Endothelial cell of umbilical vein (primary cell): Measurements from ENCODE around the gene DDX24. TPM values are rescaled to one million over a fixed set of nuclear protein-coding genes. Genes with fewer than 3 reads are reported as not detected.

Experiments used
- BruUV-seq: library from RNA; stranded (reverse); fragments of 400-500 nt; replicated peaks from 2 replicates; lab custom pipeline; 2021; lab: Mats Ljungman, UMichigan
- CTCF ChIA-PET: fragments of 300-600, 350-600 bp; sonication (Branson Sonifier 250); formaldehyde crosslinking; loops from one replicate; lab custom pipeline; 2021; ENCODE audit warnings: antibody characterized with exemption, inconsistent platforms; lab: Charles Lee
- POLR2A ChIA-PET: fragments of 300-600, 350-600 bp; sonication (Branson Sonifier 250); formaldehyde crosslinking; loops from one replicate; lab custom pipeline; 2021; ENCODE audit warnings: antibody characterized with exemption, inconsistent platforms; lab: Charles Lee
- DNase-seq: peaks from one replicate; pipeline ENCODE4 v3.0.0-alpha.2; 2011; ENCODE audit warnings: low read depth, low spot score
- FAIRE-seq: peaks from 2 replicates; lab custom pipeline; 2011; peaks lifted over from hg19 to GRCh38; lab: Jason Lieb, UNC
- H2AFZ ChIP-seq: 2 replicates; pipeline ENCODE4 v1.6.0; 2012; ENCODE audit warnings: low read depth, low read length, control low read depth, inconsistent platforms
- H3K27ac ChIP-seq: 2 replicates; pipeline ENCODE4 v1.5.1; 2011; ENCODE audit warnings: low read depth, mild to moderate bottlenecking, control low read depth, low read length, moderate library complexity; ENCODE audit not compliant: insufficient read depth
- H3K27me3 ChIP-seq, 2 experiments: 2 replicates each; pipeline versions ENCODE4 v1.6.0 to v1.6.1; 2011; ENCODE audit warnings: low read length in 2 of 2, mixed read lengths in 1 of 2; ENCODE audit not compliant: control insufficient read depth in 2 of 2, insufficient read depth in 2 of 2
- H3K36me3 ChIP-seq, 2 experiments: 2 replicates in 1 of 2; 3 replicates in 1 of 2; pipeline ENCODE4 v1.5.1; 2011; ENCODE audit warnings: low read length in 2 of 2, mild to moderate bottlenecking in 1 of 2, moderate library complexity in 1 of 2; ENCODE audit not compliant: control insufficient read depth in 2 of 2, insufficient read depth in 2 of 2; ENCODE audit errors: extremely low read depth in 1 of 2
- H3K4me1 ChIP-seq: 3 replicates; pipeline ENCODE4 v1.5.1; 2011; ENCODE audit warnings: mild to moderate bottlenecking, low read length; ENCODE audit not compliant: control insufficient read depth, insufficient read depth; ENCODE audit errors: extremely low read depth
- H3K4me2 ChIP-seq: 2 replicates; pipeline ENCODE4 v1.6.1; 2011; ENCODE audit warnings: low read length, control low read depth, mixed read lengths; ENCODE audit not compliant: insufficient read depth
- H3K4me3 ChIP-seq, 3 experiments: fragments of 200-600 bp in 1 of 3; sonication (generic), shearing (Covaris generic) in 1 of 3; replicated peaks in 1 of 3; 2 replicates each; pipeline ENCODE4 v1.5.1; 2011 to 2016; ENCODE audit warnings: control low read depth in 3 of 3, low read length in 3 of 3, mild to moderate bottlenecking in 2 of 3, inconsistent platforms in 1 of 3, low read depth in 1 of 3, moderate library complexity in 1 of 3; ENCODE audit not compliant: insufficient read depth in 1 of 3
- H3K79me2 ChIP-seq: 2 replicates; pipeline ENCODE4 v1.6.0; 2012; ENCODE audit warnings: low read length, inconsistent platforms; ENCODE audit not compliant: control insufficient read depth, insufficient read depth
- H3K9ac ChIP-seq: replicated peaks from 2 replicates; pipeline ENCODE3; 2011; ENCODE audit warnings: low read length, control low read depth; ENCODE audit not compliant: insufficient read depth; ENCODE audit errors: extremely low read depth
- H3K9me1 ChIP-seq: replicated peaks from 3 replicates; pipeline ENCODE4 v1.6.0; 2011; ENCODE audit warnings: mild to moderate bottlenecking, low read length; ENCODE audit not compliant: control insufficient read depth, insufficient read depth; ENCODE audit errors: extremely low read depth
- H3K9me3 ChIP-seq: replicated peaks from 2 replicates; pipeline ENCODE4 v1.5.1; 2012; ENCODE audit warnings: low read length, inconsistent platforms; ENCODE audit not compliant: control insufficient read depth, insufficient read depth
- H4K20me1 ChIP-seq: replicated peaks from 2 replicates; pipeline ENCODE3; 2011; ENCODE audit warnings: mild to moderate bottlenecking, low read length; ENCODE audit not compliant: control insufficient read depth, insufficient read depth; ENCODE audit errors: extremely low read depth
- CTCF ChIP-seq, 2 donors: IDR thresholded peaks; 1 replicate in 1 of 2; 2 replicates in 1 of 2; pipeline ENCODE4 v1.5.1; 2011; ENCODE audit warnings: low read length in 2 of 2, mild to moderate bottlenecking in 2 of 2, moderate library complexity in 2 of 2, control low read depth in 1 of 2, inconsistent platforms in 1 of 2, low read depth in 1 of 2; ENCODE audit not compliant: insufficient read depth in 1 of 2; ENCODE audit errors: extremely low read depth in 1 of 2
- EZH2 ChIP-seq: IDR thresholded peaks from 2 replicates; pipeline ENCODE4 v1.6.1; 2012; ENCODE audit warnings: borderline replicate concordance, low read depth, mild to moderate bottlenecking, moderate library complexity, low read length, inconsistent platforms; ENCODE audit not compliant: severe bottlenecking
- FOS ChIP-seq: IDR thresholded peaks from 2 replicates; pipeline ENCODE4 v1.6.1; 2011; ENCODE audit warnings: mild to moderate bottlenecking, low read length, moderate library complexity, borderline replicate concordance; ENCODE audit not compliant: insufficient read depth
- GATA2 ChIP-seq: IDR thresholded peaks from 2 replicates; pipeline ENCODE4 v1.7.0; 2011; ENCODE audit warnings: low read depth, mild to moderate bottlenecking, moderate library complexity, mixed read lengths, low read length; ENCODE audit not compliant: insufficient read length, insufficient read depth
- JUN ChIP-seq: IDR thresholded peaks from 2 replicates; pipeline ENCODE4 v1.6.1; 2011; ENCODE audit warnings: borderline replicate concordance, low read depth; ENCODE audit not compliant: insufficient read length, insufficient read depth
- MAX ChIP-seq: IDR thresholded peaks from 2 replicates; pipeline ENCODE4 v1.6.1; 2011; ENCODE audit not compliant: insufficient read depth, insufficient read length
- MYC ChIP-seq: IDR thresholded peaks from one replicate; pipeline ENCODE4 v1.6.1; 2011; ENCODE audit warnings: mild to moderate bottlenecking, low read depth, low read length
- POLR2A ChIP-seq: IDR thresholded peaks from 2 replicates; pipeline ENCODE4 v1.6.1; 2012; ENCODE audit warnings: low read depth, mild to moderate bottlenecking, control low read depth, low read length
- POLR2AphosphoS5 ChIP-seq: IDR thresholded peaks from 2 replicates; pipeline ENCODE4 v1.6.1; 2012; ENCODE audit warnings: low read depth, mild to moderate bottlenecking, control low read depth, low read length, moderate library complexity; ENCODE audit not compliant: insufficient read depth
- dilution Hi-C: fragments of 300-500 bp; cut with MboI; formaldehyde crosslinking; loops from one replicate; pipeline ENCODE4 v1.15.0; 2019; ENCODE audit warnings: low sequenced_read_pairs; ENCODE audit not compliant: extremely low pct_ligation_motif_present
- intact Hi-C: fragments of 100-400 bp; cut with micrococcal nuclease; formaldehyde crosslinking; loops from one replicate; pipeline ENCODE4 v1.10.0; 2022
- polyA plus RNA-seq, 4 experiments: library from polyadenylated mRNA; depleted of rRNA in 3 of 4; stranded (reverse) in 3 of 4; unstranded in 1 of 4; fragments of >200 nt; gene quantifications; 2 replicates each; pipeline versions ENCODE4 v1.2.1 to v1.2.3, GENCODE V29; 2011 to 2012; ENCODE audit warnings: missing spikeins in 1 of 4
- total RNA-seq: library from RNA; stranded (reverse); gene quantifications from 2 replicates; pipeline ENCODE4 v1.2.3, GENCODE V29; 2021

The DDX24 gene
- total and polyA plus RNA-seq, 2 donors (not counting 3 experiments of a cell fraction or from before 2014, with no cell fraction given), result 88.3 to 141 TPM

DNA sequence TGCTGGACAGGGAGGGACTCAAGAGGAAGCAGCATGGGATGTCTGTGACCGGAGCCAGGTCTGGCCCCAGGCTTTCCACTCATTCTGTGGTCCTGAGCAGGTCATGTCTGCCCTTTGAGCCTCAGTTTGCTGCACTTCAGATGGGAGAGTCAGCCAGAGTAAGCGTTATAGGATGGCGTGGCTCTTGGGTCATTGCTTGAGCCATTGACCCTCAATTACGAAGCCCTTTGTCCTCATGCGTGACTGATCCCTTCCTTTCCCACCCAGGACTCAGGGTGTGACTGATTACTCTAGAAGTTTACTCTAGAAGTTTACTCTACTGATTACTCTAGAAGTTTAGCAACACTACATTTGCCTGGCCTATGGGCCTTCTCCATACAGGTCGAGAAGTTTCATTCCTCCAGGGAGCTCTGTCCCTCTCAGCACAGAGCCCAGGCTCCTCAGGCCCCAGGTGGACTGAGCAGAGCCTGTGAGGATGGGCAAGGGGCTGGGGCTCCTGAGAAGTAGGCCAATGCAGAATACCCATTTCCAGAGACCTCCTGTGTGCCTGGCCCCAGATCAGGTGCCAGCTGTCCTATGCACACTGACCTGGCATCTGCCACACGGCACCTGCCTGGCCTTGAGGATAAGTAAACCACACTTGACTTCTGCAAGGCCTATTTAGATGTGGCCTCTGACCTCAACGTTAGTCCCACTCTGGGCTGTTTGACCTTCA lies 21.9 kb upstream of the DDX24 start:
- CTCF ChIA-PET, result no interaction called here
- H3K27me3 ChIP-seq, result no peaks in the 10 kb centered on the region
- POLR2A ChIA-PET, result no interaction called here
- intact Hi-C loops, result no loop called here
- H3K27ac ChIP-seq, result no peak overlapping the region
- no peak for FAIRE-seq
- no peak overlapping the region for H3K4me3 ChIP-seq
- BruUV-seq, result no TSS peak
- no peaks in the 10 kb centered on the region for H3K4me1 ChIP-seq
- no peak overlapping the region for H3K4me2 ChIP-seq
- no peaks in the 10 kb centered on the region for H3K9me1 ChIP-seq
- no peak overlapping the region for H3K9ac ChIP-seq
- DNase-seq, result no peak
- dilution Hi-C loops, result no loop called here
- no peaks in the 10 kb centered on the region for H3K36me3 ChIP-seq
- H3K79me2 ChIP-seq, result no peaks in the 10 kb centered on the region
- no peaks in the 10 kb centered on the region for H3K9me3 ChIP-seq
- no peak overlapping the region for H2AFZ ChIP-seq
- no peak for TF ChIP-seq CTCF (IDR thresholded peaks at IDR 0.05; ENCODE audit: extremely low read depth in 1 of 2, insufficient read depth in 1 of 2, low read depth in 1 of 2, low read length in 2 of 2)
- TF ChIP-seq FOS, result no peak
- TF ChIP-seq GATA2, result no peak
- no peak for TF ChIP-seq EZH2
- TF ChIP-seq MYC, result no peak
- no peak for TF ChIP-seq MAX
- no peak for TF ChIP-seq POLR2AphosphoS5
- no peak for TF ChIP-seq POLR2A
- no peak for TF ChIP-seq JUN
- H4K20me1 ChIP-seq, result no peaks in the 10 kb centered on the region
